Skeletal muscle tissue (tissue), 4 donors: ENCODE results near the gene DISP2. TPM values are rescaled to one million over a fixed set of nuclear protein-coding genes. Genes with fewer than 3 reads are reported as not detected.

Source experiments
- H3K27ac ChIP-seq: one replicate; pipeline ENCODE4 v1.7.0; 2013; ENCODE audit warnings: mild to moderate bottlenecking, low read depth, low read length, inconsistent platforms
- H3K27me3 ChIP-seq, 3 donors: one replicate each; pipeline ENCODE4 v1.7.0; 2013; ENCODE audit warnings: low read length in 3 of 3; ENCODE audit not compliant: control insufficient read depth in 3 of 3, insufficient read depth in 3 of 3
- H3K36me3 ChIP-seq, 3 donors: one replicate each; pipeline ENCODE4 v1.7.0; 2013; ENCODE audit warnings: low read length in 3 of 3; ENCODE audit not compliant: control insufficient read depth in 3 of 3, insufficient read depth in 3 of 3
- H3K4me1 ChIP-seq, 3 donors: one replicate each; pipeline ENCODE4 v1.7.0; 2013; ENCODE audit warnings: low read length in 3 of 3, mild to moderate bottlenecking in 3 of 3; ENCODE audit not compliant: control insufficient read depth in 3 of 3, insufficient read depth in 3 of 3
- H3K4me3 ChIP-seq, 3 donors: one replicate each; pipeline ENCODE4 v1.7.0; 2013; ENCODE audit warnings: low read length in 3 of 3
- H3K9ac ChIP-seq, 3 donors: one replicate each; pipeline ENCODE4 v1.7.0; 2013; ENCODE audit warnings: low read length in 3 of 3, mild to moderate bottlenecking in 3 of 3, moderate library complexity in 2 of 3, low read depth in 1 of 3
- H3K9me3 ChIP-seq, 3 donors: one replicate each; pipeline ENCODE4 v1.7.0; 2013; ENCODE audit warnings: low read length in 3 of 3; ENCODE audit not compliant: control insufficient read depth in 3 of 3
- total RNA-seq: library from RNA; depleted of rRNA; stranded (reverse); fragments of >200 nt; gene quantifications from one replicate; pipeline ENCODE4 v1.2.3, GENCODE V29; 2014
- donor health status: Osteomylitis.

The DISP2 gene
- total RNA-seq, 1 donor from 2014 or later: under 0.01 TPM

DNA sequence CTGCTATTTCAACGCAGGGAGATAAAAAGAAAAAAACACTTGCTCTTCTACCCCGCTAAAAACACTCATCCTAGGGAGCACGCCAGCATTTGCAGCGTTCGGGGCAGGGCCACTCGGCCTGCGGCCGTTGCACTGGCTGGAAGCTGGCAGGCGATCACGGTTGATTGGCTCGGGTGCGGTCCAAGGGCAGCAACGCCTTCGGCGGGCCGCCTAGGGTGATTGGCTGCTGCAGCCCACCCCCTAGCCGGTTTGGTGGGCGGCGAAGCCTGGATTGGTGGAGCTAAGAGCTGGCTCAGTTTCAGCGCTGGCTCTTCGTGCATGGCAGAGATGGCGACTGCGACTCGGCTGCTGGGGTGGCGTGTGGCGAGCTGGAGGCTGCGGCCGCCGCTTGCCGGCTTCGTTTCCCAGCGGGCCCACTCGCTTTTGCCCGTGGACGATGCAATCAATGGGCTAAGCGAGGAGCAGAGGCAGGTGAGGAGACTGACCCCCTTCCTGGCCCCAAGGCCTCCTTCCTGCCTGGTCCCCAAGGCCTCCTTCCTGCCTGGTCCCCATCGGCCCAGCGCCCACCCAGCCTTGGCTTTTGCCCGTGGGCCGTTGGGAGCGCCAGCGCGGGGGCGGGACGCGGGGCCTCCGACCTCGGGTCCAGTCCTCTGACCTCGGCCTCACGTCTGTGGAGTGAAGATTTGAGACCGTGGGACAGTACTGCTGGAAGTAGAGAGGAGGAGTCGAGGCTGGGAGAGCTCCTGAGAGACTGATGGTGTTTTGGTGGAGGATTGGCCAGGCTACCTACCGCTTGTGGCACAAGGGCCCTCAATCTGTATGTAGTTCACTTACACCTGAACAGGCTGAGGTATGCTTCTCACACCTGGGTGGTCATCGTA is 47.7 kb downstream of the DISP2 start, which contains the start of gene IVD:
Gene IVD, plus strand, starts transcription at position 295 of the 881 bp plus-strand sequence. Its CDS starts 33 bp downstream, at position 328.
- Histone ChIP-seq H3K27me3 (no peaks in the 10 kb centered on the region), H3K4me1 (peaks cover 13 to 21% (median 13%) of the 10 kb centered on the region in 3 donors), H3K9ac (peak within 1 kb of the TSS; percentile 87 to 96 (median 88)), H3K27ac (peak within 1 kb of the TSS; percentile 61), H3K4me3 (peak within 1 kb of the TSS; percentile 81 to 94 (median 93)), H3K9me3 (no peaks in the 10 kb centered on the region), H3K36me3 (peaks cover 10 to 26% (median 20%) of the 10 kb centered on the region in 3 donors)

DNA sequence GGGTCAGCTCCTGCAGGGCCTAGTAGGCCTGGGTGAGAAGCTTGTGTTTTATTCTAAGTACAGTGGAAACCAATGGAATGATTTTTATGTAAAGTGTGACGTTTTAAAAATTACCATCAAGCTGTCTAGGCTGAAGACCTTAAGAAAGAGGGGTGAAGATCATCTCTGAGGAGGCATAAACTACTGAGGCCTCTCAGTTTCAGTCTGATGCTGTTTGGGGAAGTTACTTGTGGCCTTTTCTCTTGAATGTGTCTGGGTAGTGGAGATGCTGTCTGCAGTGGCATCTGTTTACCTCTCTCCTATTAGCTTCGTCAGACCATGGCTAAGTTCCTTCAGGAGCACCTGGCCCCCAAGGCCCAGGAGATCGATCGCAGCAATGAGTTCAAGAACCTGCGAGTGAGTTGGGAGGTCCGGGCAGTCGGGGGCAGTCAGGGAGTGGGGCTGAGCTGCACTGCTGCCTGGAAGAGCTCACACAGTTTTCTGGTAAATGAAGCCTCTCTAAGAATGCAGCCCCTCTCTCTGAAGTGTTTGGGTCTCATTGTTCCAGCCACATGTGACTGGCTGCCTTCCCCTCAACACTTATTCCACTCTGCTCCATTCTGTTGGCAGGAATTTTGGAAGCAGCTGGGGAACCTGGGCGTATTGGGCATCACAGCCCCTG is 49.4 kb downstream of the DISP2 start:
- Histone ChIP-seq H3K27me3 (no peaks in the 10 kb centered on the region), H3K27ac (no peak overlapping the region), H3K36me3 (peaks cover 20 to 37% (median 34%) of the 10 kb centered on the region in 3 donors), H3K9ac (no peak overlapping the region), H3K4me1 (peaks cover 13 to 21% (median 13%) of the 10 kb centered on the region in 3 donors), H3K9me3 (no peaks in the 10 kb centered on the region), H3K4me3 (no peak overlapping the region)

DNA sequence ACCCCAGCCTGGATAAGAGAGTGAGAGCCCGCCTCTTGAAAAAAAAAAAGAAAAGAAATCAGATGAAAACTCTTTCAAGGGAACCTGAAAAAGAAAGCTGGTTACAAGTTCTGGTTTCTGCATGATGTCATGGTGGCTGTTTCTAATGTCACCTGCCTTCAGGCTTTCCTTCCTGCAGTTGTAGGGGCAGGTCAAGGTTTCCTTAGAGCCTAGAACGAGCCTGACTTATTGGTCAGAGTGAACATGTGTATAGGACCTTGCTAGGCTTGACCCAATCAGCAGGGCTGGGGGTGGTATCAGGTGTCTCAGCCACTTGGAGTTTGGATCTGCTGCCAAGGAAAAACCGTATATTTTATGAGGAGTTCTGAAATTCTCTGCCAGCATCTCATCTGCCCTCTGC is 51.3 kb downstream of the DISP2 start:
- no peak overlapping the region for H3K9ac ChIP-seq
- peaks cover 13 to 21% (median 13%) of the 10 kb centered on the region in 3 donors for H3K4me1 ChIP-seq
- no peak overlapping the region for H3K27ac ChIP-seq
- no peak overlapping the region for H3K4me3 ChIP-seq
- peaks cover 29 to 47% (median 45%) of the 10 kb centered on the region in 3 donors for H3K36me3 ChIP-seq
- no peaks in the 10 kb centered on the region for H3K9me3 ChIP-seq
- H3K27me3 ChIP-seq: no peaks in the 10 kb centered on the region

DNA sequence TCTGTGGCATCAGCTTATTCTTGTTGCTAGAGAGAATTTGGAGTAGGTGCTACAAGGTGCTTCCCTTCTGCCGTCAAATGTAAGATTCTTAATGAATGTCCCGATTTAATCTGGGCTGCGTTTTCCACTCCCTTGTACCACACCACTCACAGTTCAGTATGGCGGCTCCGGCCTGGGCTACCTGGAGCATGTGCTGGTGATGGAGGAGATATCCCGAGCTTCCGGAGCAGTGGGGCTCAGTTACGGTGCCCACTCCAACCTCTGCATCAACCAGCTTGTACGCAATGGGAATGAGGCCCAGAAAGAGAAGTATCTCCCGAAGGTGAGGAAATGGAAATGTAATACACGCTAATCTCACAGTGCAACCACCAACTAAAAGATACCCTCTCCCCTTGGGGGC is 52.5 kb downstream of the DISP2 start:
- Histone ChIP-seq H3K27me3 (no peaks in the 10 kb centered on the region), H3K9me3 (no peaks in the 10 kb centered on the region), H3K4me3 (no peak overlapping the region), H3K27ac (no peak overlapping the region), H3K4me1 (peaks cover 6 to 14% (median 7%) of the 10 kb centered on the region in 3 donors), H3K9ac (no peak overlapping the region), H3K36me3 (peaks cover 40 to 58% (median 56%) of the 10 kb centered on the region in 3 donors)

DNA sequence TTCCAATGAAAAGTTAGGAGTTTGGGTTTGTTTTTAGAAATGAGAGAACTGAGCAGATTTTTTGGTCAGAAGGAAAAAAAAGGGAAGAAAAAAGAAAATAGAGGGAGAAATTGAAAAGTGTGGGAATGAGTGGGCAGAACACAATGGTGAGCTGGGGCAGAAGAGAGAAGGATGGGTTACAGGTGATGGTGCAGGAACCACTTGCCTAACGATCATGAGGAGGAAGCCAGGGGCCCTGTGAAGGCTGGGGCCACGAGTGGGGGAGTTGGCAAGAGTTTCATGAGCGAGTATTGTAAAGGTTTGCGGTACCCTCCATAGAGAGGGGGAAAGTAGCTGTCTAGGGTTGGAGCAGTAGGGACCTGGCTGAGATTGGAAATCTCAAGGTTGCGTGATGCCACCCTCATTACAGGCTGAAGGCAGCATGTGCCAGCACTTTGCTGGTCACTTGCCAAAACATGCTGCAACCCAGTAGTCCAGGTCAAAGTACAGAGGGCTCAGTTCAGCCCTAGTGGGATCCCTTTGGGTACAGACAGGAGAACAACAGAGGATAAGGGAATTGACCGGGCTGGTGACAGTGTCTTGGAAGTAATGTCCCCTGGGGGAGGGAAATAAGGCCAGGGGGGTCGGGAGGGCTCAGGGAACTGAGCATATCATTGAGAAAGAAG is 54.2 kb downstream of the DISP2 start:
- H3K9ac ChIP-seq: no peak overlapping the region
- no peaks in the 10 kb centered on the region for H3K9me3 ChIP-seq
- H3K4me3 ChIP-seq: no peak overlapping the region
- peaks cover 50 to 72% (median 68%) of the 10 kb centered on the region in 3 donors for H3K36me3 ChIP-seq
- H3K4me1 ChIP-seq: peaks cover 0 to under 1% (median 0%) of the 10 kb centered on the region in 3 donors
- H3K27me3 ChIP-seq: no peaks in the 10 kb centered on the region
- no peak overlapping the region for H3K27ac ChIP-seq

DNA sequence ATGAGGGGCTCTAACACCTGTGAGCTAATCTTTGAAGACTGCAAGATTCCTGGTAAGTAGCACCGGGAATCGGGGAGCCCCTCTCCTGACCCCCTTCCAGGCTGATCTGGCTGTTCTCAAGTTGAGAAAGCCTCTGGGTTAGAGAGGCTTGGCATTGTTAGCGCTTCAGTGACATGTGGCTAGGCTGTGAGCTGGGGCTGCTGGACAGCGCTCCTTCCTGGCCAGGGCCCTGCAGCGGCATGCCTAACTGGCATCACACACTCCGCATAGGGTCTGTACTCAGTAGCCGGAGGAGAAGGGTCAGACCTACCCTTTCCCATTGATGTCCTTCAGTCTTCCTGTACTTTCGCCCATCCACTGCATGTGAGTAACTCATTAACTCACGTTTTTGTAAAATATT is 55.0 kb downstream of the DISP2 start:
- Histone ChIP-seq H3K4me3 (no peak overlapping the region), H3K4me1 (no peaks in the 10 kb centered on the region), H3K9me3 (no peaks in the 10 kb centered on the region), H3K27me3 (no peaks in the 10 kb centered on the region), H3K27ac (no peak overlapping the region), H3K9ac (no peak overlapping the region), H3K36me3 (peaks cover 49 to 70% (median 68%) of the 10 kb centered on the region in 3 donors)

DNA sequence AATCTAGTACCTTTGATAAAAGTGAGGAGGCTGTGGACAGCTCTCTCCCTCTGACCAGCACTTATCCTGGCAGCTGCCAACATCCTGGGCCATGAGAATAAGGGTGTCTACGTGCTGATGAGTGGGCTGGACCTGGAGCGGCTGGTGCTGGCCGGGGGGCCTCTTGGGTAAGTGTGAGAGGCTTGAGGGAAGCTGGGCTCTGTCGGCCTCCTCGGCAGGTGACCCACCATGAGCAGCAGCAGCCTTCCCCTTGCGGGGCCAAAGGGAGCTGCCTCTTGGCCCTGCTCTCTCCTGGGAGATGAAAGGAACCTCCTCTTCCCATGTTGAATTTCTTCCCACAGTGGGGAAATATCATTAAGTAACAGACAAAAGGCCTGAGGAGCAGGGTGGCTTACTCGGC is 56.8 kb downstream of the DISP2 start:
- no peak overlapping the region for H3K4me3 ChIP-seq

DNA sequence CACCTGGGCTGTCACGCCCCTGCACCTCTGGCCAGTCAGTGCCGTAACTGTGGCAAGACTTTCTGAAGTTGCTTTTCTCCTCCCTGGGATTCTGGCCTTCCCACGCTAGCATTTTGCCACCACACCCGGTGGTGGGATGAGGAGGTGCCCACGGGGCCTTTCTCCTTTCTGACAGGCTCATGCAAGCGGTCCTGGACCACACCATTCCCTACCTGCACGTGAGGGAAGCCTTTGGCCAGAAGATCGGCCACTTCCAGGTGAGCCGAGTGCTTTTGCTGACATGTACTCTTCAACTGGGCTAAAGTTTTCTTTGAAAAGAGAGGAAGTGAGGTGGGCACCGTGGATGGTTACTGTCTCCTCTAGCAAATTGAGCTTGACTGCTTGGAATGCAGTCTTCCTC is 57.2 kb downstream of the DISP2 start:
- Histone ChIP-seq H3K27me3 (no peaks in the 10 kb centered on the region), H3K9me3 (no peaks in the 10 kb centered on the region), H3K36me3 (peaks cover 51 to 67% (median 61%) of the 10 kb centered on the region in 3 donors), H3K27ac (no peak overlapping the region), H3K4me3 (no peak overlapping the region), H3K4me1 (peaks cover 2 to 5% (median 3%) of the 10 kb centered on the region in 3 donors), H3K9ac (no peak overlapping the region)

More for the DNA sequence above, 56.8 kb downstream of the DISP2 start:
- Histone ChIP-seq H3K27me3 (no peaks in the 10 kb centered on the region), H3K9ac (no peak overlapping the region), H3K36me3 (peaks cover 53 to 70% (median 64%) of the 10 kb centered on the region in 3 donors), H3K27ac (no peak overlapping the region), H3K4me1 (peaks cover 0 to under 1% (median 0%) of the 10 kb centered on the region in 3 donors), H3K9me3 (no peaks in the 10 kb centered on the region)

DNA sequence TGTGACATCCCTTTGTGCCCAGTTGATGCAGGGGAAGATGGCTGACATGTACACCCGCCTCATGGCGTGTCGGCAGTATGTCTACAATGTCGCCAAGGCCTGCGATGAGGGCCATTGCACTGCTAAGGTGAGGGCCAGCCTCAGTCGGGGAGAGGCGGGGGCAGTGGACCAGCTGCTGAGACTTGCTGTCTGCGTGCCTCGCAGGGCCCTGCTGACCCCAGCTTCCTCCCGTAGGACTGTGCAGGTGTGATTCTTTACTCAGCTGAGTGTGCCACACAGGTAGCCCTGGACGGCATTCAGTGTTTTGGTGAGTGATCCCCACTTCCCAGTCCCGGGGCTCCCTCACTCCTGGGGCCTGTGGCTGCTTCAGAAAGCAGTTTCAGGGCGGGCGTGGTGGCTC is 58.0 kb downstream of the DISP2 start:
- H3K27me3 ChIP-seq: no peaks in the 10 kb centered on the region
- H3K4me3 ChIP-seq: no peak overlapping the region
- no peaks in the 10 kb centered on the region for H3K9me3 ChIP-seq
- H3K9ac ChIP-seq: no peak overlapping the region
- H3K36me3 ChIP-seq: peaks cover 44 to 59% (median 53%) of the 10 kb centered on the region in 3 donors
- no peak overlapping the region for H3K27ac ChIP-seq
- peaks cover 10 to 13% (median 11%) of the 10 kb centered on the region in 3 donors for H3K4me1 ChIP-seq
